Measurements from ENCODE around the gene SYT1. TPM values are rescaled to one million over a fixed set of nuclear protein-coding genes. Genes with fewer than 3 reads are reported as not detected.
"Not testable (repeated sequence)": the region's sequence is repeated elsewhere in the genome, so short reads cannot be mapped to it uniquely, and the experiment has no call there.

Gene SYT1
- total RNA-seq, 1 donor from 2014 or later: not detected

DNA sequence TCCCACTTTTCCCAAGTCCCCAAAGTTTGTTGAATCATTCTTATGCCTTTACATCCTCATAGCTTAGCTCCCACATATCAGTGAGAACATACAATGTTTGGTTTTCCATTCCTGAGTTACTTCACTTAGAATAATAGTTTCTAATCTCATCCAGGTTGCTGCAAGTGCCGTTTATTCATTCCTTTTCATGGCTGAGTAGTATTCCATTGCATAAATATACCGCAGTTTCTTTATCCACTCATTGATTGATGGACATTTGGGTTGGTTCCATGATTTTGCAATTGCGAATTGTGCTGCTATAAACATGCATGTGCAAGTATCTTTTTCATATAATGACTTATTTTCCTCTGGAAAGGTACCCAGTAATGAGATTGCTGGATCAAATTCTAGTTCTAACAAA, 345.8 kb downstream of the SYT1 start:
- intact Hi-C loops (cut with micrococcal nuclease): not testable (repeated sequence)

DNA sequence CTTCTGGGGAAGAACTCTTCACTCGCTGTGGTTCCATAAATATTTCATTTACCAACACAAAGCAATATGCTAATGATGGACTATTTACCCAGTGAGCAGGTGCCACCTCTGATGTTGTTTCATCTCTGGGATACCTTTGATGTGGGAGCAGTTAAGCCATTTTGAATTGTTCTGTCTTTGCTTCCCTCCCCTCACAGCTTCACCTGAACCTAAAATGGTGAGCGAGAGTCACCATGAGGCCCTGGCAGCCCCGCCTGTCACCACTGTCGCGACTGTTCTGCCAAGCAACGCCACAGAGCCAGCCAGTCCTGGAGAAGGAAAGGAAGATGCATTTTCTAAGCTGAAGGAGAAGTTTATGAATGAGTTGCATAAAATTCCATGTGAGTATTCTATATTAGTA, 352.7 kb downstream of the SYT1 start:
- intact Hi-C loops (cut with micrococcal nuclease): no loop called here

DNA sequence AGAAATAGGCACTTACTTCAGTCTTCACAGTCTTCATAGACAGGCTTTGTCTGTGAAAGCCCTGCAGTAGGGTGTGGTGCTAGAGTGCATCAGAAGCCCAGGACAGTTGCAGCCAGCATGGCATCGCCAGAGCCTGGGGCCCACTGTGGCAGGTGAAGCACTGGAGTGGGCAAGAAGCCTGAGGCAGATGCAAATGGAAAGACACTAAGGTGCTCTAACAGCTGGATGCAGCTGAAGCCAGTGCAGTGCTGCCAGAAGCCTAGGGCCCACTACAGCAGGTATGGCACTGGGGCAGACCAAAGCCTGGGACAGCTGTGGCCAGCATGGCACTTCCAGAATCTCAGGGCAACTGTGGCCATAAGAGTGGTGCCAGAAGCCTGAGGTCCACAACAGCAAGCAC, 358.6 kb downstream of the SYT1 start:
- intact Hi-C loops (cut with micrococcal nuclease): no loop called here

DNA sequence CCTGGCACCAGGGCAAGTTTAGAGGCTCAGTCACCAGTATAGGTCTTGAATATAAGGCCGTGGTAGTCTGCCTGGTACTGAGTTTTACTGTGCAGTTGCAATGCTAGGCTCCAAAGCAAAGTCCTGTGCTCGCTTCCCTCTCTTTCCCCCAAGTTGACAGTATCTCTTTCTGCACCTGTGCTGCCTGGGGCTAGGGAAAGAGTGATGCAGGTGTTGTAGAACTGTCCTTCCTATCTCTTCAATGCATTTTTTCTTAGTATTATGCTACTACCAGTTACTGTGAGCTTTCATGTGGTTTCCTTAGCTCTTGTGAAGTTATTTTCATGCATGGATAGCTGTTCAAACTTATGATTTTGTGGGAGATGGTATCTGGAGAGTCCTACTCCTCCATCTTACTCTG, 359.2 kb downstream of the SYT1 start:
- intact Hi-C loops (cut with micrococcal nuclease): no loop called here

DNA sequence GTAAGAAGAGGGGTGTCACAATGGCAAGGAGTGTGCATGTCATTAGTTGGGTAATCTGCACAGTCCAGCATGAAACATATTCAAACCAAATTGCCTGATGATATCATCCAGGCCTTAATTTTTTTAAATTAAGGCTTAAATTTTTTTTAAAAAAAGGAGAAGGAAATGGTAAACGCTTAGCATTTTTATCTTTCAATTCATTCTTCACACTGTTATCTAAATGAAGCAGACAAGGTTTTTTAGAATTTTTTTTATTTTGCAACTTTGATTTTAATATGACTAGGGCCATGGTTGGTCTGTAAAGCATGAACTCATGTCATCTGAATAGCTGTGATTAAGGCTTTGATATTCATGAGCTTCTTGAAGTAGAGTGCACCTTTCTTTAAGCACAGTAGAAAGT, 362.5 kb downstream of the SYT1 start:
- intact Hi-C loops (cut with micrococcal nuclease): no loop called here

DNA sequence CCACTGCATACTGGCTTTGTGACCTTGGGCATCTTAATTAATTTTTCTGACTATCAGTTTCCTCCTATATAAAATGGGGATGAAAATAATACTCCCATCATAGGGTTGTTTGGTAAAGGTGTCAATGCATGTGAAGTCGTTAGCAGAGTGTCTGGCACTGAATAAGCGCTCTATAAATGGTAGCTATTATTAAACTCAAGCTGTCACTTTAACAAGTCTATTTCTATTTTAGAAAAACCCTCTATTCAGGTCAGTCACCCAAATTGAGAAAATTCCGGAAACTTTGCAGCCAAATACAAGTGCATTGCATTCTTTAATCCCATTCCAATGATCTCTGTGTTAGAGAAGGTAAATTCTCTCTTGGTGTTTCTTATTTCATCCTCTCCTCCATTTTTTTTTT, 363.1 kb downstream of the SYT1 start:
- intact Hi-C loops (cut with micrococcal nuclease): no loop called here

DNA sequence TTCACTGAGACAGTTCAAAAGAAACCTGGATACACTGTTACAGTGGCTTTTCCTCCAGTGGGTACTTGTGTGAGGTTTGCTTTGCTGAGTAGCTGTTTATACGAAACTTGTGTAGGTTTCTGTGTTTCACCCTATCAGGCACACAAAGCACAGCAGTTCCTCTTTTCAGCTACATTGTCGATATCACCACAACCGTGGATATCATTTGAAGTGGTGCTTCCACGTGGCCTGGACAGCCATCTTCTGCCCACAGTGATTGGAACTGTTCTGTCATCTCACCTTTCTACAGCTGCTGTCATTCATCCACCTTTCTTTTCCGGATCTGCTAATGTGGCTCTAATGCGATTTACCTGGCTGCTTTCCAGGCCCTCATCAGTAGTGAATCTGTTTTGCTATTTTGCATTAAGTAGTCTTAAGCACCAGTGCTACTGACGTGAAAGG, 368.8 kb downstream of the SYT1 start:
- intact Hi-C loops (cut with micrococcal nuclease): no loop called here

DNA sequence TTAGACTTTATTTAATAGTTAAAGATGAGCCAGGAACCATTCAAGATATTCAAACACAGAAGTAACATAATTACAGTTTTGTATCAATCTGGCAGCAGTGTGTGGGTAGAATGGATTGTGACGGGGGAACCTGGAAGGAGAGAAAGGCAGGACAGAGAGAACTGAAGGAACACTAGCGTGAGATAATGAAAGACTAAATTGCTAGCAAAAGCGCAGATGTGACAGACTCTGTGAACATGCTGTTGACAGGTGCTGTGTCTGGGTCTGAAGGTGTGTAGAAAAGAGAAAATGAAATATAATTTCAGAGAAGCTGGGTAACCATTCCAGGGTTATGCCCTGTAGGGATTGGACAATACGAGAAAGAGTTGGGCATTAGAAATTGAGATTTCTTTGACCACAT, 372.3 kb downstream of the SYT1 start:
- intact Hi-C loops (cut with micrococcal nuclease): no loop called here

DNA sequence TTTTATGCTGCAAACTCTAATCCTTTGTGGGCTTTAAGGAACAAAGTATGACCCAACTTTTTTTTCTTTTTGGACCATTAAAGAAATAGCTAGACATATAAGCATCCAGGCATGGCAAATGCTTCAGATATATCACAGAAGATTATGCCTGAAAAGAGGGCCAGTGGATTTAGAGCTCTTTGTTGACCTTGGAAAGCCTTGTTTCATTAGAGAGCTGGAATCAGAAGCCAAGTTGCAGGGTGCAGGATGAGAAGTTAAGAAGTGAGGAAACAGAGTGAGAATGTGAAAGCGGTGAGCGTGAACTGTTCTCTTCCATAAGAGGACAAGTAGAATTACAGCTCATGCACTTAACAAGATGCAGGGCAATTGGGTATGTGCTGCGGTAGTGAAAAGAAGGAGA, 373.7 kb downstream of the SYT1 start:
- intact Hi-C loops (cut with micrococcal nuclease): no loop called here

DNA sequence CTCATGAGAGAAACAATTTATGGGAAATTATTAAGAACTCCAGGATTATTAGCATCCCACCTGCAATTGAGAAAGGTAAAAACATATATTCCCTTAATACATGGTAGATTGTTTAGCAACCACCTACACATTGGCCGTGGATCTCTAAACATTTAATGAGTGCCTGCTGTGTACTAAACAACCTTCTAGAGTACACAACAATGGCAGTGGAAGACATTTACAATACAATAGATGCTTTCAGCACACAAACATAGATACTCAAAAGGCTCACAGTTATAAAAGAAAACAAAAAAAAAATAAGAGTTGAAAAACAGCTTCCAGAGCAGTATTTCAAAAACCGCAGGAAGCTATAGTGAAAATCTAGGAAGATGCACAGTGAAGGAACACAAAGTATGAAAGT, 382.9 kb downstream of the SYT1 start:
- intact Hi-C loops (cut with micrococcal nuclease): no loop called here

DNA sequence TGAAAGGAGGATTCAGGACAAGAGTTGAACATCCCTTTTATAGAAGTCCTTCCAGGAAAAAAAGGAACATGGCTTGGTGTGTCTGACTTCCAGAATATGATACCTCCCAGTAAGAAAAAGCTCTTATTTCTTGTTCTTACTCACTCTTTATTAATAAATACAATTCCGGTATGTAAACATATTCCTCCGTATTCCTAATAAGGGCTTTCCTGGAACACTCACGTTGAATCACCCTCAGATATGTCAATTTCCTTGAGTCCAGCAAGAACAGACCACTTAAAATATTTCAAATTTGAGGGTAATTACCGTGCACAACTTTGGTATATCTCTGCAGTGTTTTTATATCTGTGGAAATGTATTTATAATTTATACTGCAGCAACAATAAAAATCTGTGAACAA, 385.6 kb downstream of the SYT1 start:
- intact Hi-C loops (cut with micrococcal nuclease): no loop called here

DNA sequence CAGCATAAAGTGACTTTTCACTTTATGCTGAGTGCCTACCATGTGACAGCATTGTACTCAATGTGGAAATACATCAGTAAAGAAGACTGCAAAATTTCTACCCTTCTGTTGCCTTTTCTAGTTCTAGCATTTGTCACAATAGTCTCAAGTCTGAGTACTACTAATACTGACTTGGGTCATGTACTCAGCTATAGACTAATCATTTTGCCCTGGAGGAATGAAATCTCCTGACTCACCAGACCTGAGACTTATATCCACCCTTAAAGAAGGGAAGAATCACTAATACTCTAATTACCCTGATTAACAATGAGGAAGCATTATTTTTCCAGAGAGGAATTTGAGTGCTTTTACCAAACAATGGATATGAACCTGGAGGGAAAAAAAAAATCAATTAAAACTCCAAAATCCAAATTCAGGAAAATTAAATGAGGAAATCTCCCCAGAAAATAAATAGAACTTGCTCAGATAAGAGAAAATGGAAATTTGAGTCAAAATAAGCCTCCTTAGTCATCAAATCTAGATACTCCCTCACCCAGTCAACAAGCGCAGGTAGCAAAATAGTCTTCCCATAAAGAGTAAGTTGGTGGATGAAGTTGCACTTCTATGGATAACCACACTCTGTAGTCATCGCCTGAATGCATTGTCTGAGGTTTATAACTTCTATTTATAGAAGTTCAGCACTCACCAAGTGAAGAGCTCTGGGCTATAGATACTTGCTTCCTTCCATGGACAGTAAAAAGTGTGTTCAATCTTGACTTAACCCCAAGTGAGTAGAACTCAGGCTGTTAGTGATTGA, 386.6 kb downstream of the SYT1 start:
- intact Hi-C loops (cut with micrococcal nuclease): no loop called here

DNA sequence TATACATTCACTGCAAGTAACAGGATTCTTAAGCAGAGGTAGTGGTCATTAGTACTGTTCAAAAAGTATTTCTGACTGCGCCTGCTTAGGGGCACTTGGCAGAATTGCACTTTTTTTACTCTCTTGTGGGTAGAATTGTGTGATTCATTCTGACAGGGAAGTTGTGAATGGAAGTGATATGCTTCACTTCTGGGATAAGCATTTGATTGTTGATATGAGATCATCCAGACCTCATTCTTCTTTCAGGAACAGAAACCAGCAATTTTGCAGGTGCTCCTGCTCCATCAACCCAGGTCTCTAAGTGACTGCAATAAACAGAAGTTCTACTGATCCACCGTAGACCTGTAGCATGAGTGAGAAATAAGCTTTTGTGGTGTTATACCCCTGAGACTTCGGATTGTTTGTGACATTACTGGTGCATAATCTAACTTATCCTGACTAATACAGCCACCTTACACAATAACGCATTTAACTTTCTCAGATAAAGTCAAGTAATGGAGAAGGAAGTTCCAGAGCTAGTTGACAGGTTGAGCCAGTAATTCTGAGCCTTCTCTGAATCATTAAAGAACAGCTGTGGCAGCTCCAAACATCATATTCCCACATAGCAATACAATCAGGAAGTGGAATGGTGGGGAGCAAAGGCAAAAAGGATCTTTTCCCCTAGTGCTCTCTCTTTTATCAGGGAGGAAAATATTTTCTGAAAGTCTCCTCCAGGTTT, 387.9 kb downstream of the SYT1 start:
- intact Hi-C loops (cut with micrococcal nuclease): no loop called here

DNA sequence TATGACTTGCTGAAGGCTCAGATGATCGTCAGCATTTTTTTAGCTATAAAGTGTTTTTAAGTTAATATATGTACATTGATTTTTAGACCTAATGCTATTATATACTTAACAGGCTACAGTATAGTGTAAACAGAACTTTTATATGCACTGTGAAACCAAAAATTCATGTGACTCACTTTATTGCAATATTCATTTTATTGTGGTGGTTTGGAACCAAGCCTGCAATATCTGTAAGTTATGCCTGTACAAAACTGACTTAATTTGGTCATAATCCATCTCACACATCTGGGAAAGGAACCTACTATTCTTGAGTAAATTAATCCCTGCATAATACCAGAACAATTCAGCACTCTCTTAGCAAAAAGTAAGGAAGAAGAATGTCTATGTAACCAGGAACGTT, 390.7 kb downstream of the SYT1 start:
- intact Hi-C loops (cut with micrococcal nuclease): no loop called here

DNA sequence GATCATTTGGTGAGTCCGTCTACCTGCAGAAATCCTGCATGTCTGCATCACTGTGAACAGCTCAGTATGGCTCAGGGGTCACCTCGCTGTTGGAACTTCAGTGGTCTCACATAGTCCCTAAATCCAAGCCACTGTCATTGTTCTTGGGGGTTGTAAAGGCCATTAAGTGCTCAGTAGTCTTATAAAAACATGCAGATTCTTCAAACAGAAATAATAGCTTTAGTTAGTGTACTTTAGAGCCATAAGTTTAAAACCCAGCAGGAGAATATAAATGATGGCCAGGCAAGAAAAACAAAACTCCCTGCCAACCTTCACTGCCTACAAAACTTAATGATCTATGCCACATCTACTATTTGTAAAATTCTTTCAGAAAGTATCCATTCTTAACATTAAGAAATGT, 396.3 kb downstream of the SYT1 start:
- intact Hi-C loops (cut with micrococcal nuclease): no loop called here

DNA sequence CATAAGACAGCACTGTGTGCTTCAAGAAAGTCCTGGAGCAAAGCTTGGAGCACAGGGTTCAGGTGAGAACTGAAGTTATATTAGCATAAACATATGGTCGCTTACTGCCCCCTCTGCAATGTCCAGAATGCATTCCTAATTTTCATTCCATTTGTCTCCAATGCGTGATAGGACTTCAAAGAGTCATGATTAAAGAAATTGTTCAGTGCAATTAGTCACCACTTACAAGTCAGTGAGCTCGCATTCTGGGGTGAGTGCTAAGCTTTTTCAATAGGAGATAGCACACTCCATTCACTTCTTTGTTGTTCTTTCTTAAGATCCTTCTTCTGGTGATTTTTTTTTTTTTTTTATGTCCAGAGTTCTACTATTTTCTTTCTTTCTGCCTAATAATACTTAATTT, 398.4 kb downstream of the SYT1 start:
- intact Hi-C loops (cut with micrococcal nuclease): no loop called here

DNA sequence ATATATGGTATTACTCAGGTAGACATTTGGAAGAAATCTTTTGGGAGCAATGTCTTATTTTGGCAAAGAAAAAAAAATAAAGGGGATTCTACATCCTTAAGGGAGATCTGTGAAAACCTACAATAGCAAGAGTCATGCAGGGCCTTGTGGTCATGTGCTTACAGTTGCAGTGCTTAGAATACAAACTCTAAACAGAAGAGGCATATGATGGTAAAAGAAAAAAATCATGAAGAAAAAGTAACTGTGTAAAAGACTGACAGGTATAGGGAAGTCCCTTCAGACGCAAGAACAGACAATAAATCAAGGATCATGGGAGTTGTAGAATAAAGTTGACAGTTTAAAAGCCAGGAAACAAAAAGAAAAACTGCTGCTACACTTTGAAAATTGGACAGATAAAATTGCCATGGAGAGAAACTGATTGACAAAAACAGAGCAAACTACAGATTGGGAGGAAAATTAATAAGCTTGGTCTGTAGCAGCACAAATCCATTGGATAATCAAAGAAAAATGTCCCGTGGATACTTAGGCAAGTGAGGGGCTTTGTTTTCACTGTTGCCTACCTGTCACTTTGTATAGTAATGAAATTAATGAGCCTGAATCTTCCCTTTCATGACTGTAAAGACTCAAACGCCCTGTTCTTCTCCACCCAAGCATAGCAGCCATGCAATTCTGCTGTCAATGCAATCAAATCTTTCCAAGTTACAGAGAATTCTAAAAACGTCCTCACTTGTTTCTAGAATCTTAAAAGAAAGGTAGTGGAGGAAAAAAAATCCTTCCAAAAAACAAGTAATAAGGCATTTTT, 402.0 kb downstream of the SYT1 start:
- intact Hi-C loops (cut with micrococcal nuclease): no loop called here

DNA sequence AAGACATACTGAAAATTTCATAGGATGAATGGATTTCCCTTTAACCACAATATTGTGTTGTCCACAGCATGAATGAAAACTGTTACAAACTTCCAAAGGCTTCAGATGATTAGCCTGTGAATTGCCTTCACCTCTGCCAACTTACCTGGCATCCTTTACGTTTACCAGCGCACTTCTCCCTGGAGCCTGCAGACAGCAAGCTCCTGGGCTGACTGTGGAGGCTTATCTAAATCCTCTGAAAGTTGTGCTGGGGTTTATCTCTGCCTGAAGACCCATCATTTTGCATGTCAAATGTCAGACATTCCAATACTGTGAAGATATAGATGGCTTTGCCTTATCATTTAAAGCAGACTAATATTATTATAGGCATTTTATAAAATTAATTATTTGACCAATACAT, 403.0 kb downstream of the SYT1 start:
- intact Hi-C loops (cut with micrococcal nuclease): no loop called here

DNA sequence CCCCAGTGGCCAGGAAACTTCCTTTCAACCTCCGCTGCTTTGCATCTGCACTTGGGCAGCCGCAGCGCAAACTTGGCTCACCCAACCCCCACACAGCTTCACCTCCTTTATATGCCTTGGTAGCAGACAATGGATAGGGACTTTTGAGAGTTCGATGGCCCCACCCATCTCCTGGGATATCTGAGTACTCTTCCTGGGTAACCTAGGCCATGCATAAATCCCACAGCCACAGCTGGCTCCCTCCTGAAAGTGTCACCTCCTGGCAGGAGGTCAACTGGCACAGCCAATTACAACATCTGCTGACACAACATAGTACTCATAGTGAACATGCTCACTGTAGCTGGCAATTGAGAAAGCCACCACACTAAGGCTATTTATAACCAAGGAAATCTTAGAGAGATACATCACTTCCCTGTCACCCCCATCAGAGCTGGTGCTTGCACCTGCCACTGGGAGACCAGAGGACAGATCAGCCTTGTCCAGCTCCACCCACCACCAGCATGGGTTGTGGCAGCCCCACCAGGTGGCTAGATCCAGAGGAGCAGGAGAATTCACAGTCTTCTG, 410.0 kb downstream of the SYT1 start:
- intact Hi-C loops (cut with micrococcal nuclease): no loop called here

DNA sequence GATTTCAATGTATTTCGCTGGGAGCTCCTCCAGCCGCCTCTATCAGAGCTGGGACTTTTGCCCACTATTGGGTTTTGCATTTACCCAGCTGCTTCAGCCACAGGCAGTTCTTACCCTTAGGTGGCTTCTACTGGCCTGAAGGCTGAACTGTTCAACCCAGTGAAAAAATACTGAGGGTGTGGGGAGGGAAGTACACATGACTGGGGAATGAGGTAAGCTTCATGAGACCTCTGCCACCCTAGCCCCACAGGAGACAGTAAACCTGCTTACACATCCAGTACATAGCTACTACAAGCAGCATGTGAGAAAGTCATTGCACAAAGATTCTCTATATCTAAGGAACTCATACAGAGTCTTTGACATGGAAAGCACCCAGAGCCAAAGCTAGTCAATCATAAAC, 411.1 kb downstream of the SYT1 start:
- intact Hi-C loops (cut with micrococcal nuclease): no loop called here

DNA sequence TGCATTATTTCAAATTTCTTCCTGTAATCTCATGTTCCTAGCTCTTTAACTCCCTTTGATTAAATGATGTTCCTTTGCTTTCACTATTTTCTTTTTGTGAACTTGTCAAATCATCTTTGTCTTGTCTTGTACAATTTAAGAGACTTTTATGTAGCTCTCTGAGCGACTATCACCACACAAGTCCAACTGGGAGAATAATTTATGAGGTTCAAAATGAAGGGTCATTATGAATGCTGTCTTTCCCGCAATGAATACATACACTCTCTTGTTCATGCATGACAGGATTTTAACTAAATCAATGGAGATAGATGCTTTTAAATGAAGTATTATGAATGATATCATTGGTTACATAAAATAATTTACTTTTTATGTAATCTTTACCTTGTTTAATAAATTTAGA, 418.8 kb downstream of the SYT1 start:
- intact Hi-C loops (cut with micrococcal nuclease): no loop called here

DNA sequence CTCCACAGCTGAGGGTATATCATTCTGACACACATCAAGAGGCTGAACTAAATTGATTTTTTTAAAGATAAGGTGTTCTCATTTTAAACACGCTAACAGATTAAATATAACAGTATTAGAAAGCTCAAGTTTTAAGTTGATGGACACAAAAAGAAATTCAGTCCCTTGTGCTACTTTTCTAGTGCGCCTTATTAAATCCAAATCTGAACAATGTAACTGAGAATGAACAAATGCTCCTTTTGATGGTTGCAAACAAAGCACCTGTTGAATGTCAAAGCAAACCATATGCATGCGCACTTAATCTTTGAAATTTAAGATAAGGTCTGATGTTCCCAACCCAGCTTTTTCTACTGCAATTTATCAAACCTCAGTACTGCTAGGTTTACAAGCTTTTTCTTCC, 424.3 kb downstream of the SYT1 start:
- intact Hi-C loops (cut with micrococcal nuclease): no loop called here

Data from T-helper 1 cell treated with Interleukin-12 subunit alpha and Interleukin-12 subunit beta and Interleukin-4 antibody, amounts not matched to agents 30 ng/mL and 1 ng/mL, for 36 hours (primary cell).